GM19372 (cell line): ENCODE measurements around the gene CD6.

ENCODE experiments used
- ATAC-seq: cut with Tn5 transposase; IDR thresholded peaks from one replicate; pipeline ENCODE4 v1.9.1; 2021; ENCODE audit warnings: mild to moderate bottlenecking, low read depth, moderate library complexity; ENCODE audit not compliant: unreplicated experiment

Gene CD6

DNA sequence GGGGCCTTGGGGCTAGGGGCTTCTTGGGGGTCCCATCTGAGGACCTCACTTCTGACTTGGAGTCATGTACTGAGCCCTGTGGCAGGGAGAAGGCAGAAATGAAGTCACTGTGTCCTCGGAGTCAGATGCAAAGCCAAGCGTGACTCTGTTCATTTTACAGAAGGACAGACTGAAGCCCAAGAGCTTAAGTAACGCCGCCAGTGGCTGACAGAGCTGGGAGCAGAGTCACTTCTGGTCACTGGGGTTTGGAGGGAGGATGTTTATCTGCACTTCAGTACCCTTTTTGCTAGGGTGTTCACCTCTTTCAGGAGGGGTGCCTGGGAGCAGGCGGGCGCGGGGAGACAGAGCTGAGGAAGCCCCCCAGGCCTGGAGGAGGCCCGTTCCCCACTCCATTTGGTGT lies 10.7 kb downstream of the CD6 start:
- no peak for ATAC-seq

- ATAC-seq: no peak
These were observed 12.7 kb downstream of the CD6 start for GRCh38 chr11:60984149-60984548.

- ATAC-seq: no peak
These were observed 13.2 kb downstream of the CD6 start for GRCh38 chr11:60984636-60985035.

DNA sequence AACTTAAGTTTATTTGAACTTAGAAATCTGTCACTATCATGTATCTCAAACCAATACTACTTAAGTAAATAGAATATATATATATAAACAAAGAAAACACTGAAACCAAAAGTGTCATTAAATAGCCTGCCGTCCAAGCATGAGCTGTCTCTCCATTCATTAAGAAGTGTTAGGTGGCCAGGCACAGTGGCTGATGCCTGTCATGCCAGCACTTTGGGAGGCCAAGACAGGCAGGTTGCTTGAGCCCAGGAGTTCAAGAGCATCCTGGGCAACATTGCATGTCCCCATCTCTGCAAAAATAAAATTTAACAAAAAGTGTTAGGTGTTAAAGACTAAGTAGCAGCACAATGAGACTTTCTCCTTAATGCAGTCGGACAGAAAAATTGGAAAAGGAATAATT lies 14.0 kb downstream of the CD6 start:
- no peak for ATAC-seq

- no peak for ATAC-seq
These were observed 14.8 kb downstream of the CD6 start for GRCh38 chr11:60985991-60986915.

DNA sequence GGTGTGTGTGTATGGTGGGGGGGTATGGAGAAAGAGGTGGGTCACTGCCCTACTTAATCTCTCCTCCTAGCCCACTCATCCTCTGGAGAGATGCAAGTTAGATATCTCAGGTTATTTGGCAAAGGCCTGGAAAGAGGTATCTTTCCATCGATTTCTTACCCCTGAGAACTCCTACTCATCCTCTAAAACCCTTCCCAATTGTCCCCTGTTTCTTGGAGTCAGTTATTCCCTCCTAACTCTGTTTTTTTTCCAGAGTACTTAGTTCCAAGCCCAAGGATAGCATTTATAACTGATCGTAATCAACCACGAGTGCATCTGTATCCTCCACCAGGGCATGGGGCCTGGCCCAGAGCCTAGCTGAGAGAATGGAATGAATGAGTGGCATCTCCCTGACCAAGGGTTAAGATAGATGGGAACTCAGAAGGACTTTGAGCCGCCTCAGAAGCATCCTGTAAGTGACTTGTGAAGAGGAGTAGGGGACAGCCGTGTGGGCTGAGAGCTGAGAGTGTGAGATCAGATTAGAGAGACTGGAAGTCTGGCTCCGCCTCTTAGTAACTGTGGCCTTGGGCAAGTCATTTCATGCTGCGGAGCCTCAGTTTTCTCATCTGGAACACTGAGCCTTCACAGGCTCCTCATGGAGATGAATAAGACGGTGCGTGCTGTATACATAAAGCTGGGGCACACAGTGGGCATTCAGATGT lies 16.2 kb downstream of the CD6 start:
- no peak for ATAC-seq

- ATAC-seq: no peak
These were observed 17.2 kb downstream of the CD6 start for GRCh38 chr11:60988658-60989057.

- ATAC-seq: no peak
These were observed 17.7 kb downstream of the CD6 start for GRCh38 chr11:60989093-60989650.

DNA sequence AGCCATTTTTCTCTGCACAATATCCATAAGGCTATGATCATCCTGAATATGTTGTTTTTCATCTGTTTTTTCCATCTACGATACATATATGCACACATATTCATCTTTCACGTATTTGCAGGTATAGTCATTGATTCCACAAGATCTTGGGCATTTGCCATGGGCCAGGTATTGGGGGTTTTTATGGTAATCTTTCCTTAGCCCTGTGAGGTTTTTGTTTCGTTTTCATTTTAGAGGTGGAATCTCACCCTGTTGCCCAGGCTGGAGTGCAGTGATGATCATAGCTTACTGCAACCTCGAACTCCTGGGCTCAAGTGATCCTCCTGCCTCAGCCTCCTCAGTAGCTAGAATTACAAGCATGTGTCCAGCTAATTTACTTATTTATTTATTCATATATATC lies 20.0 kb downstream of the CD6 start:
- ATAC-seq: no peak

DNA sequence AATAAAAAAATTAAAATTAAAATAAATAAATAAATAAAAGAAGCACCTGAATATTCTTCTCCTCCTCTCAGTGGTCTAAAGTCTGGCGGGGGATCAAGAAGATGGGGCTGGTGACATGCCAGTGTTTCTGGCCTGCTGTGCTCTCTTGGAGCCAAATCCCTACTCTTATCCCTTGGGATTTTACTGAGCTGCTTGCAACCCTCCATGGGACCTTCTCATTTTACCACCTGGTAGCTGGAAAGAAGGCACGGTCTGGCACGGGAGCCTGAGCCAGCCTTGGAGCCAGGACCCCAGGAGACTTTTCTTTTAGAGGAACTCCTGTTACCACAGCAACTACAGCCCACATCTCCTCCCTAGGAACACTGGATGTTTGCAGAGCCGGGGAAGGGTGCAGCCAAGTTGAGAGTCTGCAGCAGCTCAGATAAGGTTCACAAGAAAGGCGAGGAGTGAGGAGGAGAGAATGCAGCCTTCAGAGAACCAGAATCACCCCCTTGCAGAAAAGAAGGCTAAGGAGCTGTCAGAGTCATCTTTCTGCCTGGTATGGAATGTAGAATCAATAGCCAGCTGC lies 21.4 kb downstream of the CD6 start:
- ATAC-seq: no peak

DNA sequence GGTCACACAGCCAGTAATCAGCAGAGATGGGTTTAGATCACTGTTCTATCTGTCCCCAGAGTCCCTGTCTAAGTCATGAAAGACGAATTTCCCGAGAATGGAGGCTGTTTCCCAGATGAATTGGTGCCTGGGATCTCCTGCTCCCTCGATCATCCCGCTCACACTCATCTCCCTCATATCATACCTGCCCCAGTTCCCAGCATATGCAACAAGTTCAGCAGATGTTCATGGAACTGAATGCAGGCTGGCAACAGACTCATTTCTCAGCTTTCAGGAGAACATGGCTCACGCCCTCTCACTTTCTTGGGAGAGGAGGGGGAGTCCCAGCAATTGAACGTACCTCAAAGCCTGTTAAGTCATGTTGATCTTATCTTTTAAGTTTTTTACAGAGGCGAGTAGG lies 22.1 kb downstream of the CD6 start:
- ATAC-seq: no peak

DNA sequence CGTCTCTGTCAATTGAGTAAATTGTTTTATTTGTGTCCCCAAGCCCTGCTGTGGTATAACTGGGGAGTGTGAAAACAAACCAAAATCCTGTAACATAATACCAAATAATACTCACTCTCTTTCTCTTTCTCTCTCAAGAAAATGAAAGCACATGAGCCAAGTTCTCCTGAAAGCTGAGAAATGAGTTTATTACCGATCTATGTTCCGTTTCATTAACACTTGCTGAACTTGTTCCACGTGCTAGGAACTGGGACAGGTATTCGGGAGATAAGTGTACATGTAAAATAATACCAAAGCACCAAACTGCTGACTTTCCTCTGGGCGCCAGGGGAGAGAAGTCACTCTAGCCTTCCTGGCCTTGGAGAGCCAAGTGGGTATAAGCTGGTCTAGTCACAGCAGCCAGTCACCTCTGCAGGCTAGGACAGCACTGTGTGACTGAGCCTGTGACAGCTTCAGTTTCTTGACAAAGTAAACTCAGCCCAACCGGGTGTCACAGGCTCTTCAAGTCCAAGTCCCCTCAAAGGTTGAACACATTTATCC lies 23.1 kb downstream of the CD6 start:
- no peak for ATAC-seq

DNA sequence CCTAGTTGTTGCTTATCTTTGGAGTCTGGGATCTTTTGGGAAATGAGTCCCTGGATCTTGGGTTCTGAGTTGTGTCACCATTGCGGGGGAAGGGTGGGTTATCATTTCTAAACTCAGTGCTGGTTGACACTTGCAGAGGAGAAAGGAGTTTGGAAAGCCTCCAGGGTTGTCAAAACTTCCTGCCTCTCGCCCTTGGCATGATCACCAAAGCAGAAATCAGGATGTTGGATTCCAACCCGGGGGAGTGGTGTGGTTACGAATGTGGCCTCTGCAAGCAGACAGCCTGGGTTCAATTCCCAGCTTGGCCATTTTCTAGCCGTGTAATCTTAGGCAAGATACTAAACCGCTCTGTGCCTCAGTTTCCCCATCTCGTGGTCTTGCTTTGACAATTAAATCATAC lies 24.3 kb downstream of the CD6 start:
- no peak for ATAC-seq

DNA sequence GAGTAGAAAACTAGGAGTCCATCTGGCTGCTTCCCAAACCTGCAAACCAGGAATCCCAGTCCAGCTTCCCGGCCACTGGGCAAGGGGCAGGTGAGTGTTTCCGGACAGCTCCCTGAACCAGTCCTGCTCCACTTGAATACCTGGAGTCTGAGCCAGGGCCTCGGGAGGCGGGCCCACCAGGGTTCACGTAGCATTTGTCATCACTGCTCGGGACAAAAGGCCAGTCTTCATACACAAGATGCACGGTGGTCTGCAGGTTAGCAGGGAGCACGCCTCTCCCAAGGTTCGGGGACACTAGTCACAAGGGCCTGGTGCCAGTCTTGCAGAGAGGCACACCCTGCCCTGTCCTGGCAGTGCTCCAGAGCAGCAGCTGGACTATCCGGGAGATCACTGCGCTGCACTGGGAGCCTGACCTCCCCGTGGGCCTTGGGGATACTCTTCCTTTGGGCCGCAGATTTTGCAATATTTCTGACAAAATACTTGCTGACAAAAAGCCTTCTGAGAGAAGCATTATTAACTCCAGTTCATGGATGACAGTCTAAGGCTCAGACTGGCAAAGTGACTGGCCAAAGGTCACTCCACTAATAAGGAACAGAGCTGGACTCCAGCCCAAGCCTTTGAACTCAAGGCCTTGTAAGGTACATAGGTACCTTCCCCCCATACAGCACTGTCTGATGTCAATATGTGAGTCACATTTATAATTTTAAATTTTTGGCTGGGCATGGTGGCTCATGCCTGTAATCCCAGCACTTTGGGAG lies 25.1 kb downstream of the CD6 start:
- ATAC-seq: no peak

GRCh38 chr11:61000426-61000825 lies 28.9 kb downstream of the CD6 start:
- ATAC-seq: no peak

GRCh38 chr11:61001931-61002330 lies 30.5 kb downstream of the CD6 start:
- ATAC-seq: no peak

DNA sequence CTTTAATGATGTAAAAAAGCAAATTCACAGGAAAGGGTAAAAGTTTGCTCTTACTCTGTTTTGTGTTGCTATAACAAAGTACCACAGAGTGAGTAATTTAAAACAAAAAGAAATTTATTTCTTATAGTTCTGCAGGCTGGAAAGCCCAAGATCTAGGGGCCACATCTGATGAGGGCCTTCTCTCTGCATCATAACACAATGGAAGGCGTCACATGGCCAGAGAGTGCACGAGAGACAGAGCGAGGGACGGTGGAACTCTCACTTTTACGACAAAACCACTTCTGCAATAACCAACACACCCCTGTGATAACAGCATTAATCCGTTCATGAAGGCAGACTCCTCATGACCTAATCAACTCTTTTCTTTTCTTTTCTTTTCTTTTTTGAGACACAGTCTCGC lies 31.1 kb downstream of the CD6 start:
- no peak for ATAC-seq

DNA sequence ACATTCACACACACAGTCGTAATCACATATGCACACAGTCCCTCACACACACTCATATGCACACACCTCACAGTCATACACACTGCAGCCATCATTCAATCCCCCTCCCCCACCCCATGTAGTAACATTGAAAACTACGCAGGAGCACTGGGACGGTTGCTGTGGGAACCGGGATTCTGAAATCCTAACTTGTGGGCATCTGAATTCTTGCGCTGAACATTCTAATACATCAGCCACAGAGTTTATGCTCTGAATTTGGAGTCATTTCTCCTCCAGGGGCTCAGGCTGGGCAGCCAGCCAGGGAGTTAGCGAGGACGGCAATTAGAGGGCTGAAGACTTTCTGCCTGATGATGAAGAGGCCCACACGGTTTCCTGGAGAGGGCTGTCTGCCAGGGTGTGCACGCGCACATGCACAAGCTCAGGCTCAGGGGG lies 32.7 kb downstream of the CD6 start:
- no peak for ATAC-seq

- ATAC-seq: no peak
These were observed 33.3 kb downstream of the CD6 start for GRCh38 chr11:61004761-61005181.

DNA sequence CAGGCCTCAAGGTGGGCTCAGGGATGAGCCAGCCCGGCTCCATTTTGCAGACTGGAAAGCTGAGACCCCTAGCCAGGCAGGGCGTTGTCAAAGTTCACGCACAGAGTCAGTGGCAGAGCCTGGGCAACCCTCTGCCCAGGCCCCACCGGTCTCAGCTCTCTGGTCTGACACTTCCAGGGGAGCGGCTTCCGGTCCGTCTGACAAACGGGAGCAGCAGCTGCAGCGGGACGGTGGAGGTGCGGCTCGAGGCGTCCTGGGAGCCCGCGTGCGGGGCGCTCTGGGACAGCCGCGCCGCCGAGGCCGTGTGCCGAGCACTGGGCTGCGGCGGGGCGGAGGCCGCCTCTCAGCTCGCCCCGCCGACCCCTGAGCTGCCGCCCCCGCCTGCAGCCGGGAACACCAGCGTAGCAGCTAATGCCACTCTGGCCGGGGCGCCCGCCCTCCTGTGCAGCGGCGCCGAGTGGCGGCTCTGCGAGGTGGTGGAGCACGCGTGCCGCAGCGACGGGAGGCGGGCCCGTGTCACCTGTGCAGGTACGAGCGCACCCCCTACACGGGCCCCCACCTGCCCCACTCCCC lies 36.0 kb downstream of the CD6 start:
- ATAC-seq: no peak
